Measurements from ENCODE around the gene DYRK1A.

DNA sequence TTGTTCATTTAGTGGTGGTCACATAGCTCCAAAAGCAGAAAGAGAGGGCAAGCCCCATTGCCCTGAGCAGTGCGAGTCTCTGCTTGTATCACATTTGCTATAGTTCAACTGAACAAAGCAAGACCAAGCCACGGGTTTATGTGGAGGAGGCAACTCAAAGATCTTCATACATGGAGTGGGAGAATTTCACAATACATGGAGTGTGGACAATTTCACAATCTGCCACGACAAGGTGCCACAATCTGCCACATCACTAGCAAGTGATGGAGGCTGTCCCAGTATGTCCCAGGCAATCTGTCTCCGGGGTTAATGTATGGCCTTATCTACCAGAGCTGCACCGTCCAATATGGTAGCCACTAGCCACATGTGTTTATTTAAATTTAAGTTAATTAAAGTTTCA lies 44.5 kb upstream of the DYRK1A start:
- TF ChIP-seq POLR2AphosphoS5 (IDR thresholded peaks at IDR 0.05; ENCODE audit: borderline replicate concordance, low read depth, low read length) = no peak
- TF ChIP-seq EZH2 (IDR thresholded peaks at IDR 0.05) = no peak
- no peak for TF ChIP-seq FOXP2 (optimal IDR thresholded peaks at IDR 0.05; ENCODE audit: control extremely low read depth, extremely low read length, insufficient read depth)
